Suprapubic skin (tissue), 4 donors: ENCODE data around the gene LHFPL6.

Experiments
- CTCF ChIP-seq, 2 donors: fragments of 200-600 bp in 1 of 2; fragments of 450-650 bp in 1 of 2; sonication (generic) in 1 of 2; IDR thresholded peaks; one replicate each; pipeline ENCODE4 v1.5.1; 2016 to 2019; ENCODE audit warnings: antibody characterized with exemption in 2 of 2, mild to moderate bottlenecking in 1 of 2, moderate library complexity in 1 of 2
- EP300 ChIP-seq: sonication (generic); formaldehyde crosslinking; IDR thresholded peaks from one replicate; pipeline ENCODE4 v1.6.1; 2017; ENCODE audit warnings: antibody characterized with exemption
- POLR2A ChIP-seq, 2 donors: fragments of 450-650 bp; IDR thresholded peaks; one replicate each; pipeline ENCODE4 v1.6.1; 2017; ENCODE audit warnings: antibody characterized with exemption in 2 of 2, mild to moderate bottlenecking in 2 of 2, moderate library complexity in 2 of 2
- POLR2AphosphoS5 ChIP-seq, 3 donors: sonication (generic); formaldehyde crosslinking; IDR thresholded peaks; one replicate each; pipeline ENCODE4 v1.6.1; 2017; ENCODE audit warnings: antibody characterized with exemption in 3 of 3

- TF ChIP-seq CTCF (IDR thresholded peaks at IDR 0.05) (no peak), POLR2A (IDR thresholded peaks at IDR 0.05) (no peak), POLR2AphosphoS5 (IDR thresholded peaks at IDR 0.05) (no peak), EP300 (no peak)
Measured at GRCh38 chr13:39522329-39522728, 80.7 kb downstream of the LHFPL6 start.
